ENCODE data around the gene LOXL3. TPM values are rescaled to one million over a fixed set of nuclear protein-coding genes. Genes with fewer than 3 reads are reported as not detected.
A peak's percentile ranks its signal among the peaks of the same experiment; 100 is the strongest.

The LOXL3 gene
- total RNA-seq, 1 donor from 2014 or later = 30.2 TPM

DNA sequence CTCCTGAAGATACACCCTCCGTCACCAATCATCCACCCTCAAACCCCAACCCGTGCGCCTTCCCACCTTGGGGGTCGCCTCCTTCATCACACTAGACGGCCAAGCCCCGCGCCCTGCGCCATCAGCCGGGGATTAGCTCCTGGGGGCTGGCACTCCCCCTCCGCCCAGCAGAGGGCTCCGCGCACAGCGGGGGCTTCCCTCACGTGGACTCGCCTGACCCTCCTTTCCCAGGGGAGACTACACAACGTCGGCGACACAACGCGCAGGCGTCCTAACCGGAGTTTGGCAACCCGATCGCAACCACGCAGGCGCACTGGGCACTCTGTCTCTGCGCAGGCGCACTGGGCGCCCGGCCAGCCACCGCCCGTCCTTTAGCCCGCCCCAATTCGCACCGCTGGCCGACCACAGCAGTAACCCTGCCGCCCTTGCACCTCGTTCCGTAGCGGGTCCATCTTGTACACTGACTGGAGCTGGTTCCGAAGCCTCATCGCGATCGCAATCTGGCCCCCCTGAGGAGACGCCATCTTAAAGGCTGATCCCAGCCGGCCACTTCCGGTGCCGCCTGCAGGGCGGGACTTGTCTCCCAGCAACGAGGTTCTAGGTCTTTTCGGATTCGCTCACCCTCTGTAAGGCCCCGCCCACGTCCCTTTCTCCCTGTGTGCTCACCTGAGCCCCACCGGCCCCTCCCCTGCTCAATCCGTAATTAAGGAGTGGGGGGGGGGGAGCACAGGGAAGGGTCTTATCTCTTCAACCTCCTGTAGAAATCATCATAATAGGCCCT lies 46.4 kb downstream of the LOXL3 start, which contains the start of gene PCGF1:
Gene PCGF1 (minus strand): TSS at position 551 of the 781 bp plus-strand sequence. CDS start 27 bp downstream, at position 524.
- H3K27ac Mint-ChIP-seq (ENCODE audit: unreplicated experiment) = peak within 1 kb of the TSS; percentile 100
- H3K9me3 Mint-ChIP-seq = peaks cover 3% of the 10 kb centered on the region
- H3K36me3 Mint-ChIP-seq (ENCODE audit: low read depth) = peaks cover 21% of the 10 kb centered on the region
- DNase-seq (ENCODE audit: low read depth, low spot score) = peak; percentile 97
- peaks cover 91% of the 10 kb centered on the region for H3K27me3 Mint-ChIP-seq (ENCODE audit: low read depth)
- peaks cover 35% of the 10 kb centered on the region for H3K4me1 Mint-ChIP-seq
- TF ChIP-seq, protein P1, sequence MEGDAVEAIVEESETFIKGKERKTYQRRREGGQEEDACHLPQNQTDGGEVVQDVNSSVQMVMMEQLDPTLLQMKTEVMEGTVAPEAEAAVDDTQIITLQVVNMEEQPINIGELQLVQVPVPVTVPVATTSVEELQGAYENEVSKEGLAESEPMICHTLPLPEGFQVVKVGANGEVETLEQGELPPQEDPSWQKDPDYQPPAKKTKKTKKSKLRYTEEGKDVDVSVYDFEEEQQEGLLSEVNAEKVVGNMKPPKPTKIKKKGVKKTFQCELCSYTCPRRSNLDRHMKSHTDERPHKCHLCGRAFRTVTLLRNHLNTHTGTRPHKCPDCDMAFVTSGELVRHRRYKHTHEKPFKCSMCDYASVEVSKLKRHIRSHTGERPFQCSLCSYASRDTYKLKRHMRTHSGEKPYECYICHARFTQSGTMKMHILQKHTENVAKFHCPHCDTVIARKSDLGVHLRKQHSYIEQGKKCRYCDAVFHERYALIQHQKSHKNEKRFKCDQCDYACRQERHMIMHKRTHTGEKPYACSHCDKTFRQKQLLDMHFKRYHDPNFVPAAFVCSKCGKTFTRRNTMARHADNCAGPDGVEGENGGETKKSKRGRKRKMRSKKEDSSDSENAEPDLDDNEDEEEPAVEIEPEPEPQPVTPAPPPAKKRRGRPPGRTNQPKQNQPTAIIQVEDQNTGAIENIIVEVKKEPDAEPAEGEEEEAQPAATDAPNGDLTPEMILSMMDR (conservative IDR thresholded peaks at IDR 0.05) = peak; percentile 61
- peak within 1 kb of the TSS; percentile 99 for H3K4me3 Mint-ChIP-seq

DNA sequence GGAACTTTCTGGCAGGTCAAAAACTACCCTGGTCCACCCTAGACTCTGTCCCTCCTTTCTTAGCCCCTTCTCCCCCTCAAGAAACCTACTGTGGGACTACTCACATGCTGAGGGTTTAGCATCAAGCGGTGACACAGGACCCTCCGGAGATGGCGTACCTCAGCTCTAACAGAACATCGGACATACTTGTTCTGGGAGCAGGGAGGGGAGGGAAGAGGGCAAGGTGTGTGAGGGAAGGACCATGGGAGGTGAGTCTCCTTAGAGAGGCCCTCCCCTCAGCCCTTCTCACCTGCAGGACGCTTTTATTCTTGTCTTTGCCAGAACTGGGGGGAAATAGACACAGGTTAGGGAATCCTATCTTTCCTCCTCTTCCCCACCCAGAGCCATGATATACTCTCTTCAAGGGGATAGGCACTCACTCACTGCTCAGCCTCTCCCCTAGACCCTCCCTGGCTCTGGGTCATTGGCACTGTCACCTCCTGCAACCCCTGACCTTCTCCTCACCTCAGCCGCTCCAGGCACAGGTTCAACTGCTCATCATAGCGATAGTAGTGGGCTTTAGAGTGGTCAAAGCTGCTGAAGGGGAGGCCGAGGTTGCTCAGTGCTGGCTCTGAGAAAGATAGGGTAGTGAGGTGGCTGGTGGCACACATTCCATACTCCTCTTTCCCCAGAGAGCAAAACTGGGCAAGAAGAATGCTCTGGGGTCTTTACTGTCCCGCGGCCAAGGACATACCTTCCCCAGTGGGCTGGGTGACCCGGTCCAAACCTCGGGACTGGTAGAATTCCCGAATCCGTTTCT lies 48.1 kb downstream of the LOXL3 start:
- peaks cover 23% of the 10 kb centered on the region for H3K36me3 Mint-ChIP-seq (ENCODE audit: low read depth)
- peak overlapping the region; percentile 99 for H3K4me3 Mint-ChIP-seq
- no peak overlapping the region for H3K27ac Mint-ChIP-seq (ENCODE audit: unreplicated experiment)
- peaks cover 37% of the 10 kb centered on the region for H3K4me1 Mint-ChIP-seq
- no peak for DNase-seq (ENCODE audit: low read depth, low spot score)
- TF ChIP-seq, protein P1 (conservative IDR thresholded peaks at IDR 0.05) = no peak
- peaks cover 91% of the 10 kb centered on the region for H3K27me3 Mint-ChIP-seq (ENCODE audit: low read depth)
- peaks cover 3% of the 10 kb centered on the region for H3K9me3 Mint-ChIP-seq

- Mint-ChIP-seq H3K9me3 (peaks cover 3% of the 10 kb centered on the region), H3K36me3 (ENCODE audit: low read depth) (peaks cover 23% of the 10 kb centered on the region), H3K4me1 (peaks cover 37% of the 10 kb centered on the region), H3K4me3 (peak overlapping the region; percentile 99), H3K27me3 (ENCODE audit: low read depth) (peaks cover 91% of the 10 kb centered on the region), H3K27ac (ENCODE audit: unreplicated experiment) (no peak overlapping the region)
- DNase-seq (ENCODE audit: low read depth, low spot score) = no peak
- TF ChIP-seq, protein P1 (conservative IDR thresholded peaks at IDR 0.05) = no peak
Observed at GRCh38 chr2:74504591-74504990, 49.2 kb downstream of the LOXL3 start.

DNA sequence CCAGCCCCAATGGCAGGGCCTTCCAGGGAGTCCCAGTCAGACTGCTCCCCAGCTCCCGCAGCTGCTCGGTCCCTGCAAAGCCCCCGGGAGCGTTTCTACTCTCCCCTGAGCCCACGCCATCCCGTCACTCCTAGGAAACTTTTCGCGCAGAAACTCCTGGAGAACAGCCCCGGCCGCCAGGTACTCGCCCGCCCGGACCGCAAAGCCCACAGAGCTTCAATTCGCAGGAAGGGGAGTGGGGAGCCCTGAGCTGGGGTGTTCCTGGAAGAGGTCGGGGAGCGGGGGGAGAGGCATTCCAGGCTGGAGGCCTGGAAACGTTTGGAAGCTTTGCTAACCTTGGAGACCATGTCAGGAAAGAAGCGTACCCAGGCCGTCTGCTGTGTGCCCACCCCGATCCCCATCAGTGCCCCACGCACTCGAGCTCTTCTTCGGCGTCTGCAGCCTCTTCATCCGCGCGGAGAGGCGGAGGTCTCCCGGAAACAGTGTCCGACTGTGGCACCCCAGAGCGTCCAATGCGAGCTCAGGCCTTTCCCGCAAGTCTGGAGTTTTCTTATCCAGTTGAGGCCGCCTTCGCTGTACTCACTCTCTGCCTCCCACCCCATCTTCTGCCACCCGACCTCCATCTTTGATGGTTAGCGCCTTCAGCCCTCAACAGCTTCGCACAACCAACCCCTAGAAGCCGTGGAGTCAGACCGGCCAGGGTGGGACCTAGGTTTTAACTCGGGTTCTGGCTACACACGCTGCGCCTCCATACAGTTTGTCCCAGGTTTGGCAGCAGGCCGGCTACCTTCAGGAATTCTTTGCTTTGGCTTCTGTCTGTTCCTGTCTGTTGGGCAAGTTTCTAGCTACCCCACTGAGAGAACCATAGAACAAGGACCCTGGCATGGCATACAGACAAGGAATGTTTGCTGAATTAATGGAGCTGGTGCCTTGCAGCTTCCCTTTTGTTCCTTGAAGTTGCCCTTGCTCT lies 50.0 kb downstream of the LOXL3 start:
- TF ChIP-seq, protein P1 (conservative IDR thresholded peaks at IDR 0.05) = no peak
- Mint-ChIP-seq H3K27ac (ENCODE audit: unreplicated experiment) (no peak overlapping the region), H3K27me3 (ENCODE audit: low read depth) (peaks cover 90% of the 10 kb centered on the region), H3K9me3 (peaks cover 3% of the 10 kb centered on the region), H3K4me1 (peaks cover 41% of the 10 kb centered on the region), H3K4me3 (peak overlapping the region; percentile 99), H3K36me3 (ENCODE audit: low read depth) (peaks cover 23% of the 10 kb centered on the region)
- no peak for DNase-seq (ENCODE audit: low read depth, low spot score)

Measured in neural crest cell (in vitro differentiated cells).